HG02678 (cell line): ENCODE results near the gene ZDHHC19.
A peak's percentile ranks its signal among the peaks of the same experiment; 100 is the strongest.
"Not testable (repeated sequence)": the region's sequence is repeated elsewhere in the genome, so short reads cannot be mapped to it uniquely, and the experiment has no call there.

ENCODE experiments used
- ATAC-seq: cut with Tn5 transposase; IDR thresholded peaks from one replicate; pipeline ENCODE4 v1.9.1; 2021; ENCODE audit warnings: mild to moderate bottlenecking, moderate library complexity; ENCODE audit not compliant: unreplicated experiment

Gene ZDHHC19

DNA sequence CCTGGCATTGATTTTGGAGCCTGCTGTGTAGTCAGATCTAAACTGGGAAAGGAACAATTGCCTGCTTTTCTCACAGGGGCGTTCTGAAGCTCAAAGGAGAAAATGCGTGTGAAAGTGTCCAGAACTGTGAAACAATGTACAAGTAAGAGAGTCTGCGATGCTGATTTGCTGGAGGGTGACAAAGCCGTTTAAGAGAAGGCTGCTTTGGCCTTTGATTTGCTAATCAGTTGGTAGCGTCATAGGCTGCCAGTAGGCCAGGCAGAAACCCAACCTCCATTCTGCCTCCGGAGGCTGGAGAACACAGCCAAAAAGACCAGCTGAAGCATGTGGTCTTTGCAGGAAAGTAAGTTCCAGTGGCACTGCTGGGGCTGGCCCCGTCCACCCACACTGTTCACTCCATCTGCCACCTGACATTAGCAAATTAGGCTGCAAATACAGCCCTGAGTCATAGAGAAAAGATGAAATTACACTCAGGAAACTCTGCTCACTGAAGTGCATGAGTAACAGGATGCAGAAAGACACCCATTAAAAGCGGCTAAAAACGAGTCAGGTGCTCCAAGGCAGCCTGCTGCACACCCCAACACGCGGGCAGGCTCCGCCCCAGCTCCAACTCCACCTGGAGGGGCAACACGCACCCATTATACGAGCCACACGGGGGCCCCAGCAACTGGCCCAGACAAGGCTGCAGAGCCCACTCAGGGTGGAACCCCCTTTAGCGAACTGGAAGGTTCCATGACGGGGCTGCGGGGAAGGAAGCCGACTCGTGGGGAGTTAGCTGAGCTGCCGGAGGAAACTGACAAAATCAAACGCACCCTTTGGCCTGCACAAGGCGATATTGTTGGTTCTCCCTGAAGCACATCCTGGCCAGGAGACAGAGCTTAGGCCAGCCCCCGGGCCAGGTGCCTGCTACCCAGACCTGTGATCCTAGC lies 31.6 kb downstream of the ZDHHC19 start:
- peak; percentile 63 for ATAC-seq

DNA sequence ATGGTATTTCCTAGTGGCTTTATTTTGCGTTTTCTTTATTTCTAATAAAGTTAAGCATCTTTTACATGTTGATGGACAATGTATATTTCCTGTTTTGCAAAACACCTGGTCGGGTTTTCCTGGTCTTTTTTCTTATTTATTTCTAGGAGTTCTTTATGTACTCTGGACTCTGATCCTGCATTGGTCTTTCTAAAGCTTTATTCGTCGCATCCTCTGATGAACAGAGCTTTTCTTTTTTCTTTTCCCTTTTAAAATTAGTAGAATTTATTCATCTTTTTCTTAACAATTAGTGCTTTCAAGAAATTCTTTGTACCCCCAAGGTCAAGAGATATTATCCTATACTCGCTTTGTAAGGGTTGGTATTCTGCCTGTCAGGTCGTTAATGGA lies 32.2 kb downstream of the ZDHHC19 start:
- ATAC-seq = no peak

- no peak for ATAC-seq
Measured at GRCh38 chr3:196177967-196178366, 33.2 kb downstream of the ZDHHC19 start.

DNA sequence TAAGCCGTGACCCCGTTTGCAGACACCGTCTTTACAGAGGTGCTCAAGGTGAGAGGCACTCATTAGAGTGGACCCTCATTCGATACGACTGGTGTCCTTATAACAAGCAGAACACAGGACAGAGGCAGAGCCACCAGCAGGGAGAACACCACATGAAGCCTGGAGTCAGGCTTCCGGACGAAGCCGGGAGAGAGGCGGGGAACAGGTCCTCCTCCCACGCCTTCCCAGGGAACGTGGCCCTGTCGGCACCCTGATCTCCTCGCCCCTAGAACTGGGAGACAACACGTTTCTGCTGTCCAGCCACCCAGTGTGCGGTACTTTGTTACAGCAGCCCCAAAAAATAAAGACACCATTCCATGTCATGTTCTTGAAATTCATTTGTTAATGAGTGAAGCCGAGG lies 33.6 kb downstream of the ZDHHC19 start:
- no peak for ATAC-seq

DNA sequence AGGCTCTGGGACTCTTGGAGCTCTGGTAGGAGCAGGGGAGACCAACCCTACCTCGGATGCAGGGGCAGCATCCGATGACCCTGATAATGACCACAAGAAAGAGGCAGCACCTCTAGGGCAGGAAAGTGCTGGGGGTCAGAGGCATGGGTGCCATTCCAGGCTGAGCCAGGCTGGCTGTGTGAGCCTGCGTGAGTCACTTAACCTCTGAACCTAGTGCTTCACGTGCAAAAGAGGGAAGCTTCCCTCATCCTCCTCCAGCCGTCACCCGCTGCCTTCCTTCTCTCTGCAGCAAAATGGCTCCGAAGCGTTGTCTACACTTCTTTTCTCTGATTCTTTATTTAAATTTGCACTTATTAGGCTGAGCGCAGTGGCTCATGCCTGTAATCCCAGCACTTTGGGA lies 35.5 kb downstream of the ZDHHC19 start:
- ATAC-seq = no peak

DNA sequence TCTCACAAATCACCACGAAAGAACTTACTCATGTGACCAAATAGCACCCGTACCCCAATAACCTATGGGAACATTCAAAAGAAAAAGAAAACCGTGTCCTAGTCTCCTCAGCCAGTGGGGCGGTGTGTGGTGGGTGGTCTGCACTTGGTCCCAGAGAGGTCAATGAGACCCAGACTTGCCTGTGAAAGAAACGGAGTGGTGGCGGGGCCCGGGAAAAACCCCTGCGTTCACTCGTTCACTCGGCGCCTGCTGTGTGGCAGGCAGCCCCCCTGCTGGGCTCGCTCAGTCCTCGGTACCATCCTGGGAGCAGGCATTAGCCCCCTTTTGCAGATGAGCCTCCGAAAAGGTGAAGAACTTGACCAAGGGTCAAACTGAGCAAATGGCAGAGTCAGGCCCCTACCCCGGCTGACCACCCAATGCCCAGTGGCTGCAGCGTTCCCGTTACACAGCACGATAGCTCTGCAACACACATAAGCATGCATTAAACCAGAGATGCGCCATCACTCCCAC lies 36.0 kb downstream of the ZDHHC19 start:
- ATAC-seq = no peak

- ATAC-seq = no peak
Measured at GRCh38 chr3:196174652-196175051, 36.5 kb downstream of the ZDHHC19 start.

DNA sequence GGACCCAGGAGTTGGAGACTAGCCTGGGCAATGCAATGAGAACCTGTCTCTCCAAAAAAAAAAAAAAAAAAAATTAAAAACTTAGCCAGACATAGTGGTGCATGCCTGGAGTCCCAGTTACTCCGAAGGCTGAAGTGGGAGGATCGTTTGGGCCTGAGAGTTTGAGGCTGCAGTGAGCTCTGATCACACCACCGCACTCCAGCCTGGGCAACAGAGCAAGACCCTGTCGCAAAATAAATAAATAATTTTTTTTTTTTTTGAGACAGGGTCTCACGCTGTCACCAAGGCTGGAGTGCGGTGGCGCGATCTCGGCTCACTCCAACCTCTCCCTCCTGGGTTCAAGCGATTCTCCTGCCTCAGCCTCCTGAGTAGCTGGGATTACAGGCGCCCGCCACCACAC lies 40.9 kb downstream of the ZDHHC19 start:
- ATAC-seq = not testable (repeated sequence)

DNA sequence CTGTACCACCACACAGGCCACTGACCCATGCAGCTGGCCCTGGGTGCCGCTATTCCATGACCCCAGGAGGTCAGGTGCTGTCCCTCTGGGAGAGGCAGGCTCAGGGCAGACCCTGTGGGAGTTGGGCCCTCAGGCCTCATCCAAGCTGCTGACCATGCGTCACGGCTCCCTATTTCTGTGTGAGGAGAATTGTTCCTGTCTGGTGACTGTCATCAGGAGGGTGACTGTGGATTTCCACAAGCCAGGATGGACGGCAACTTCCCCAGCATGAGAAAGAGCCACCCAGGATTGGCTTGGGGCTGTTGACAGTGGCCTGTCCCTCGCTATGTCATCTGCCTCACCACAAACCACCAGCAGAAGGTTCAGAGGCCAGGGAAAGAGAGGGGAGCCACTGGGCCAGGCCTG lies 41.4 kb downstream of the ZDHHC19 start:
- no peak for ATAC-seq

- no peak for ATAC-seq
Measured at GRCh38 chr3:196168808-196169391, 42.3 kb downstream of the ZDHHC19 start.

DNA sequence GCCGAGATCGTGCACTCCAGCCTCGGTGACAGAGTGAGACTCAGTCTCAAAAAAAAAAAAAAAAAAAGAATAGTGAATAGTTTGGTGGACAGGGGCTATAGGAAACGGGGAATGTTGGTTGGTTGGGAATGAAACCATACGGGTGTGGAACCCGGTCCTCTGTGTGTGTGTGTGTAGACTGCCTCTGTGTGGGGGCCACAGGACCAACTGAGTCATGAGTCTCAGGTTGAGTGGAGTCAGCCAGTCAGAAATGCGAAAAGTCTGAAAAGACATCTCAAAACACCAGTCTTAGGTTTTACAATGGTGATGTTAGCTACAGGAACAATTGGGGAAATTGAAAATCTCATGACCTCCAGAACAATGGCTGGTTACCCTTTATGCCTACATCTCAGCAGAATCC lies 44.5 kb downstream of the ZDHHC19 start:
- no peak for ATAC-seq

- no peak for ATAC-seq
Measured at GRCh38 chr3:196165850-196166249, 45.4 kb downstream of the ZDHHC19 start.

DNA sequence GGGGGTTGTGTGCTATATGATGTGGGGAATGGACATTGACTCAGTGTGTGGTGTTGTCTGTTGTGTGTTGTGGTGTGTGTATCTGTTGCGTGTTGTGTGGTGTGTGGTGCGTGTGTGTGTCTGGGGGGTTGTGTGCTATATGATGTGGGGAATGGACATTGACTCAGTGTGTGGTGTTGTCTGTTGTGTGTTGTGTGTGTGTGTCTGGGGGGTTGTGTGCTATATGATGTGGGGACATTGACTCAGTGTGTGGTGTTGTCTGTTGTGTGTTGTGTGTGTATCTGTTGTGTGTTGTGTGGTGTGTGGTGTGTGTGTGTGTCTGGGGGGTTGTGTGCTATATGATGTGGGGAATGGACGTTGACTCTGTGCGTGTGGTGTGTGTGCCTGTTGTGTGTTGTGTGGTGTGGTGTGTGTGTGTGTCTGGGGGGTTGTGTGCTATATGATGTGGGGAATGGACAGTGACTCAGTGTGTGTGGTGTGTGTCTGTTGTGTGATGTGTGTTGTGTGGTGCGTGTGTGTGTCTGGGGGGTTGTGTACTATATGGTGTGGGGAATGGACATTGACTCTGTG lies 46.1 kb downstream of the ZDHHC19 start:
- not testable (repeated sequence) for ATAC-seq

- ATAC-seq = no peak
Measured at GRCh38 chr3:196164576-196164975, 46.6 kb downstream of the ZDHHC19 start.

- no peak for ATAC-seq
Measured at GRCh38 chr3:196163666-196164493, 47.3 kb downstream of the ZDHHC19 start.

- ATAC-seq = no peak
Measured at GRCh38 chr3:196163212-196163611, 48.0 kb downstream of the ZDHHC19 start.

- no peak for ATAC-seq
Measured at GRCh38 chr3:196162679-196163078, 48.5 kb downstream of the ZDHHC19 start.

DNA sequence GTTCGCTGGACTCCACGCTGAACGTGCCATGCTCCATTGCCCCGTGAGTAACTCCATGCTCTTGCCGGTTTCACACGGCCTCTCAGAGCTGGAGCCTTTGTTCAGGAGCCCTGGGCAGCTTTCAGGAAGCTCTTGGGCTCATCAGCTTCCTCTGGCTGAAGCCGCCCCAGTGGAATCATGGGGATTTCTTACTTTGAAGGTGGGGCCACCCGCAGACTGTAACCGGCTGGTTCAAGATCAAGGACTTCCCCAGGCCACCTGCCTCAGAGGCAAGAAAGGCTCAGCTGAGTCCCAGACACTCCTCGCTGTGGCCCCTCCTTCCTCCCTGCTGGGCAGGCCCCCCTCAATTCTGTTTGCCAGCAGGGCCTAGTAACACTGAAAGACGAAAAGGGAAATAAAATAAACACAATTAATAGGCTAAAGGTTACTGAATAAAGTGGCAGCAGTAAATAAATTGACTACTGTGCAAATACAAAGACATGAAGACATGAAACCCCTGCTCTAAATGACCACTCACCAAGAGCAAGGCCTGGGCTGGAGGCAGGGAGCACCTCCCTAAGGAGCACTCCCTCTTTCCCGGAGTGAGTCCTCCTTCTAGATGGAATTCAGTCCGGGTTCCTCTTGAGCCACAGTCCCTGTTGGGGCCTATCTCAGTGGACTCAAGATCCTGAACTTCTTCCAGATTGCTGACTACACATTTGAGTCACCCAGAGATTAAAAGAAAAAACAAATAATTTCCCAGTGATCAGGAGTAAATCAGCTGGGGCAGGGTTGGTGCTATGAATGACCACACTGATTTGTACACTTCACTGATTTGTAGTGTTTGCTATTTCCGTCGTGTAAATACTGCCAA lies 51.0 kb downstream of the ZDHHC19 start:
- peak; percentile 77 for ATAC-seq

DNA sequence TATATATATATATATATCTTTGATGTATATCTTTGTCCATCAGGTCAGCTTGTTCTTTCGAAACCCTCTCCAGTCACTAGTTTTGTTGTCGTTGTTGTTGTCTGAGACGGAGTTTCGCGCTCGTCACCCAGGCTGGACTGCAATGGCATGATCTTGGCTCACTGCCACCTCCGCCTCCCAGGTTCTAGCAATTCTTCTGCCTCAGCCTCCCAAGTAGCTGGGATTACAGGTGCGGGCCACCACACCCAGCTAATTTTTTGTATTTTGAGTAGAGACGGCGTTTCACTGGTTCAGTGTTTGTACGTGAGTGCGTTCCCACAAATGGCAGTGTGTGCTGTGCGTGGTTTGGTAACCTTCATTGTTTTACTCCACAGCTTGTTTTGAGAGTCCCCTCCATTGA lies 51.7 kb downstream of the ZDHHC19 start:
- ATAC-seq = no peak

GRCh38 chr3:196156160-196156559 lies 55.0 kb downstream of the ZDHHC19 start:
- no peak for ATAC-seq
